WERI-Rb-1 (cell line): ENCODE measurements around the gene RGS12.

ENCODE experiments used
- DNase-seq: peaks from one replicate; pipeline ENCODE4 v3.0.0-alpha.2; 2020
- H3K27ac ChIP-seq: fragments of 250-450 bp; sonication (Bioruptor Pico); 2 replicates; pipeline ENCODE4 v1.5.1; 2020; ENCODE audit warnings: mild to moderate bottlenecking, moderate library complexity
- H3K27me3 ChIP-seq: fragments of 250-450 bp; sonication (Bioruptor Pico); 2 replicates; pipeline ENCODE4 v1.5.1; 2021; ENCODE audit warnings: mild to moderate bottlenecking, low read depth, moderate library complexity; ENCODE audit not compliant: insufficient read depth, severe bottlenecking
- H3K36me3 ChIP-seq: fragments of 250-450 bp; sonication (Bioruptor Pico); 2 replicates; pipeline ENCODE4 v1.5.1; 2020; ENCODE audit warnings: mild to moderate bottlenecking, moderate library complexity
- H3K4me3 ChIP-seq: 2 replicates; pipeline ENCODE4 v1.5.1; 2011; ENCODE audit warnings: low read depth, mild to moderate bottlenecking, control low read depth, low read length
- H3K9me3 ChIP-seq: fragments of 250-450 bp; sonication (Bioruptor Pico); 2 replicates; pipeline ENCODE4 v1.5.1; 2021; ENCODE audit warnings: mild to moderate bottlenecking, moderate library complexity; ENCODE audit not compliant: severe bottlenecking
- TF ChIP-seq, protein P1 (sequence below): IDR thresholded peaks from 2 replicates; pipeline ENCODE4 v1.5.1; 2011; ENCODE audit warnings: low read depth, mild to moderate bottlenecking, control low read depth, inconsistent platforms, low read length

The RGS12 gene

GRCh38 chr4:3246458-3247398 lies 46.1 kb upstream of the RGS12 start:
- Histone ChIP-seq H3K27ac (peak overlapping the region; percentile 38), H3K27me3 (no peaks in the 10 kb centered on the region), H3K36me3 (peaks cover 3% of the 10 kb centered on the region), H3K4me3 (no peak overlapping the region), H3K9me3 (no peaks in the 10 kb centered on the region)
- peak; percentile 55 for DNase-seq
- TF ChIP-seq, protein P1, sequence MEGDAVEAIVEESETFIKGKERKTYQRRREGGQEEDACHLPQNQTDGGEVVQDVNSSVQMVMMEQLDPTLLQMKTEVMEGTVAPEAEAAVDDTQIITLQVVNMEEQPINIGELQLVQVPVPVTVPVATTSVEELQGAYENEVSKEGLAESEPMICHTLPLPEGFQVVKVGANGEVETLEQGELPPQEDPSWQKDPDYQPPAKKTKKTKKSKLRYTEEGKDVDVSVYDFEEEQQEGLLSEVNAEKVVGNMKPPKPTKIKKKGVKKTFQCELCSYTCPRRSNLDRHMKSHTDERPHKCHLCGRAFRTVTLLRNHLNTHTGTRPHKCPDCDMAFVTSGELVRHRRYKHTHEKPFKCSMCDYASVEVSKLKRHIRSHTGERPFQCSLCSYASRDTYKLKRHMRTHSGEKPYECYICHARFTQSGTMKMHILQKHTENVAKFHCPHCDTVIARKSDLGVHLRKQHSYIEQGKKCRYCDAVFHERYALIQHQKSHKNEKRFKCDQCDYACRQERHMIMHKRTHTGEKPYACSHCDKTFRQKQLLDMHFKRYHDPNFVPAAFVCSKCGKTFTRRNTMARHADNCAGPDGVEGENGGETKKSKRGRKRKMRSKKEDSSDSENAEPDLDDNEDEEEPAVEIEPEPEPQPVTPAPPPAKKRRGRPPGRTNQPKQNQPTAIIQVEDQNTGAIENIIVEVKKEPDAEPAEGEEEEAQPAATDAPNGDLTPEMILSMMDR, result peak; percentile 66

DNA sequence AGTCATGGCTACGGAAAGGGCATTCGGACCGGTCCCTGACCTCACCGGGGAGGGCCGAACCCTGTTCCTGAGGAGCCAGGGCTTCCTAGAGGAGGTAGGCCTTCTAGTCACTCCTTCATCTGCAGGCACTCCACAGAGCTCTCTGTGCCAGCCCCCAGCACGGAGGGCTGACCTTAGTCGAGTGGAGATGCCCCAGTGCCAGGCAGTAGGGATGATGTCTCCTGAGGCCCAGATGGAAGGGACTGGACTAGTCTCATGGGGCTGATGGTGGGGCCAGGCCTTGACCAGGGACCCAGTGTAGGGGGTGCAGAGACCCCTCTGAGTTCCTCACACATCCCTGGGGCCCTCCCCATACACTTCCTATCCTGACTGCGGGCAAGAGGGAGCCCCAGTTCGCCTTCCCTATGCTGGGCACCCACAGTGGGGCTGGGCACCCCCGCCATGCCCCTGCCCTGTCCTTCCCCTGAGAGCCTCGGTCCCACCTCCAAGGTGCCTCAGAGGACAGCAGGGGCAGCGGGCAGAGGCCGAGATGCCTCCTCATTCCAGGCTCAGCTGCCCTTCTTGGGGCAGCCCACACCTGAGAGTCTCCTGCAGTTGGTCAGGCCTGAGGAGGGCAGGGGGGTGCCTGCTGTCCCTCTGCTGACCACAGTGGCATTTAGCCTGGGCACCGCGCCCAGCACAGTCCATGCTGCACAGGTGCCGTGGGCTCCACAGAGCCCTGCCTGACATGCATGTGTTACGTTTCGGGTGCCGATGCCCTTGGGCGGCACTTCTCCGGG lies 45.2 kb upstream of the RGS12 start:
- Histone ChIP-seq H3K4me3 (no peak overlapping the region), H3K9me3 (no peaks in the 10 kb centered on the region), H3K27ac (no peak overlapping the region), H3K36me3 (peaks cover 2% of the 10 kb centered on the region; the same call in 1 of the 2 replicates), H3K27me3 (no peaks in the 10 kb centered on the region)
- TF ChIP-seq, protein P1, result no peak
- DNase-seq, result no peak

GRCh38 chr4:3248178-3248480 lies 44.7 kb upstream of the RGS12 start:
- H3K27ac ChIP-seq, result no peak overlapping the region
- no peaks in the 10 kb centered on the region for H3K9me3 ChIP-seq
- H3K4me3 ChIP-seq, result no peak overlapping the region
- TF ChIP-seq, protein P1, result no peak
- no peaks in the 10 kb centered on the region for H3K27me3 ChIP-seq
- peaks cover 2% of the 10 kb centered on the region; the same call in 1 of the 2 replicates for H3K36me3 ChIP-seq
- DNase-seq, result no peak

DNA sequence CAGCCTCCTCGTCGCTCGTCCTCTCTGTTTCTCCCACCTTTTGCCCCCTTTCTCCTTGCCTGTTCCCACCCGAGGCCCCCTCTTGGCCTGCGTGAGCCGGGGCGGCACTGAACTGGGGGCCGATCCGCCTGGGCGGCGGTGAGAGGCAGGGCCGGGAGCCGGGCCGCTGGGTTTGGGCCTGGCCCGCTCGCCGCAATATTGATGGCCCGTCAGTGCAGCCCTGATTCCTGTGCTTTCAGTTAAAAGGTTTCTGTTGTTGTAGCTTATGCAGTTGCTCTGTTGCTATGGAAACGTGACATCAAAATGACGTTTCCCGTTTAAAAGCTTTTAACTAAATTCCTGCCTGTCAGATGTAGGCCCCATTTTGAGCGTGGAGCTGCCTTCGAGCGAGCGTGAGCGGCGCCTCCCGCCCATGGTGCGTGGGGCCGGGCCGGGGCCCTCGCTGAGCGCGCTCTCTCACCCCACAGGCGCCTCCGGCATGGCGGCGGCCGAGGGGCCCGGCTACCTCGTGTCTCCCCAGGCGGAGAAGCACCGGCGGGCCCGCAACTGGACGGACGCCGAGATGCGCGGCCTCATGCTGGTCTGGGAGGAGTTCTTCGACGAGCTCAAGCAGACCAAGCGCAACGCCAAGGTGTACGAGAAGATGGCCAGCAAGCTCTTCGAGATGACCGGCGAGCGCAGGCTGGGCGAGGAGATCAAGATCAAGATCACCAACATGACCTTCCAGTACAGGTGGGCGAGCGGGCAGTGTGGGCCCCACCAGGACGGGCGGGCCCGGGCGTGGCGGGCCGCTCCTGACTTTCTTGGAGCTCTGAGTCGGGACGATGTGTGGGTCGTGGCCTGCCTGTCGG lies 43.8 kb upstream of the RGS12 start, which contains the start of gene MSANTD1:
Gene MSANTD1 (plus strand): TSS at position 349 of the 851 bp plus-strand sequence. CDS start 64 bp downstream, at position 413.
- Histone ChIP-seq H3K36me3 (no peaks in the 10 kb centered on the region), H3K9me3 (no peaks in the 10 kb centered on the region), H3K27me3 (no peaks in the 10 kb centered on the region), H3K4me3 (no peak within 1 kb of the TSS), H3K27ac (no peak within 1 kb of the TSS; the same call in 1 of the 2 replicates)
- no peak for DNase-seq
- TF ChIP-seq, protein P1, result no peak

DNA sequence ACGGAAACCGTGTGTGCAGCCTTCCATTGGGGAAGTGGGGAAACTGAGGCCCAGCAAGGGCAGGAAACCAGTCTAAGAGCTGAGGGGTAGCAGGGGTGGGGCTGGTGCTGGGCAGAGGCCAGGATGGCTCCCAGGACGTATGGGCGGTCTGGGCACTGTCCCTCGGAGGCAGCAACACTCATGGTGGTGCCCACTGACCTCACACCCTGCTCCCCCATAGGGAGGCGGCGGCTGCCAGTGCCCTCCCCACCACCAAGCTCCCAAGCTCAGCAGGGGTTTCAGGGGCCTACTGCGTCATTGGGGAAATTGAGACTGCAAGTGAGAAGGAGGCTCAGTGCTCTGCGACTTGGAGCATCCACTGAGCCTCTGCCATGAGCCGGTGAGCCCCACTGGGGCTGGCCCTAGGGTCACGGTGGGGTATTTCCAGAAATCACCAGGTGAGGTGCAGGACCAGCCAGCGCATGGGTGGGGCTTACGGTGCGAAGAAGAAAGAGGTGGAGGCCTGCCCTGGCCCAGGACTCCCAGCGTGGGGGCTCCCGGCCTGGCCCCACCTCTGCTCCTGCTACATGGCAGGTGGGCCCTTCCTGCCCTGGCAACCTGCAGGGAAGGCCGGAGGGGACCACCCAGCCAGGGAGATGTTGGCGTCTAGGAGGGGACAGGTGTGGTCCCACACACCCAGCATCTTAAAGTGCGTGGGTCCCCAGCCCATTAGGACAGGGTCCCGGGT lies 42.9 kb upstream of the RGS12 start:
- TF ChIP-seq, protein P1, result no peak
- no peak for DNase-seq

More for the DNA sequence above, 42.9 kb upstream of the RGS12 start:
- Histone ChIP-seq H3K9me3 (no peaks in the 10 kb centered on the region), H3K27ac (no peak overlapping the region), H3K27me3 (no peaks in the 10 kb centered on the region), H3K4me3 (no peak overlapping the region), H3K36me3 (no peaks in the 10 kb centered on the region)
